LNCaP clone FGC (cell line): ENCODE measurements around the gene POLR3GL.

Experiments
- DNase-seq: peaks from one replicate; pipeline ENCODE4 v3.0.0-alpha.2; 2011; ENCODE audit warnings: low read depth
- H3K4me3 ChIP-seq: 2 replicates; pipeline ENCODE4 v1.5.1; 2011; ENCODE audit warnings: mild to moderate bottlenecking, low read depth, low read length, control low read depth
- TF ChIP-seq, protein P1 (sequence below): IDR thresholded peaks from 2 replicates; pipeline ENCODE4 v1.5.1; 2012; ENCODE audit warnings: mild to moderate bottlenecking; ENCODE audit not compliant: control insufficient read depth, insufficient read depth; ENCODE audit errors: extremely low read depth

The POLR3GL gene

DNA sequence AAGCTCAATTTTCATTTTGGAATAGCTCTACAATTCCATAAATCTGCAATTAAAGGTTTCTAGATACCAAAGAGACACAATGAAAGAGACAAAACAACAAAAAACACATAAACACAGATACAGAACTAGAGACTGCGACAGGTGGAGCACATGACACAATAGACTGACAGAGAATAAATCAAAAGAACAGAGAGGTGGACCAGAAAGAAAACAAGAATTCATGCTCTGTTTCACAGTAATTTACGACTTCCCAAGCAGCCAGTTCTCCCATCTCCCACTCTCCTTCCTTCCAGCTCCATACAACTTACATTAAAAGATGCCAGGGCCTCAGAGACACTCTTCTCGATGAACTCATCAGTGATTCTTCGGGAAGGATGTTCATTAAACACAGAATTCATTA, 22.1 kb upstream of the POLR3GL start:
- TF ChIP-seq, protein P1, sequence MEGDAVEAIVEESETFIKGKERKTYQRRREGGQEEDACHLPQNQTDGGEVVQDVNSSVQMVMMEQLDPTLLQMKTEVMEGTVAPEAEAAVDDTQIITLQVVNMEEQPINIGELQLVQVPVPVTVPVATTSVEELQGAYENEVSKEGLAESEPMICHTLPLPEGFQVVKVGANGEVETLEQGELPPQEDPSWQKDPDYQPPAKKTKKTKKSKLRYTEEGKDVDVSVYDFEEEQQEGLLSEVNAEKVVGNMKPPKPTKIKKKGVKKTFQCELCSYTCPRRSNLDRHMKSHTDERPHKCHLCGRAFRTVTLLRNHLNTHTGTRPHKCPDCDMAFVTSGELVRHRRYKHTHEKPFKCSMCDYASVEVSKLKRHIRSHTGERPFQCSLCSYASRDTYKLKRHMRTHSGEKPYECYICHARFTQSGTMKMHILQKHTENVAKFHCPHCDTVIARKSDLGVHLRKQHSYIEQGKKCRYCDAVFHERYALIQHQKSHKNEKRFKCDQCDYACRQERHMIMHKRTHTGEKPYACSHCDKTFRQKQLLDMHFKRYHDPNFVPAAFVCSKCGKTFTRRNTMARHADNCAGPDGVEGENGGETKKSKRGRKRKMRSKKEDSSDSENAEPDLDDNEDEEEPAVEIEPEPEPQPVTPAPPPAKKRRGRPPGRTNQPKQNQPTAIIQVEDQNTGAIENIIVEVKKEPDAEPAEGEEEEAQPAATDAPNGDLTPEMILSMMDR, result no peak
- no peak overlapping the region for H3K4me3 ChIP-seq
- no peak for DNase-seq

DNA sequence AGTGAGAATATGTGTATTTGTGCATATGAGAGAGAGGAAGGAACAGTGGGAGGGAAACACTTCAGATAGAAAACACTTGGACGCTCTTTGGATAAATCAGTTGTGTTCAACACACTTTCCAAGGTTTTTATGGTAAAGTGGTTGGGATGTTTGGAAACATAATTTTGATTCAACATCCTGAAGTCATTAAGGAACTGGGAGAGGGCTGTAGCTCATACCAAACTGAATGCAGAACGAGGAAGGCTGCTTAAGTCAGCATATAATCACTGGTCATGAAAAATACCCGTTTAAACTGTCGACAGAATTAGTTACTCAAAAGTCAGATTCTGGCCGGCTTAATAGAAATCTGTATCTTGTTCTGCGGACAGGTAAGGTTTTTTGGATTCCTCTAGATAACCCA, 21.6 kb upstream of the POLR3GL start:
- no peak for DNase-seq
- H3K4me3 ChIP-seq, result no peak overlapping the region
- TF ChIP-seq, protein P1, result no peak

DNA sequence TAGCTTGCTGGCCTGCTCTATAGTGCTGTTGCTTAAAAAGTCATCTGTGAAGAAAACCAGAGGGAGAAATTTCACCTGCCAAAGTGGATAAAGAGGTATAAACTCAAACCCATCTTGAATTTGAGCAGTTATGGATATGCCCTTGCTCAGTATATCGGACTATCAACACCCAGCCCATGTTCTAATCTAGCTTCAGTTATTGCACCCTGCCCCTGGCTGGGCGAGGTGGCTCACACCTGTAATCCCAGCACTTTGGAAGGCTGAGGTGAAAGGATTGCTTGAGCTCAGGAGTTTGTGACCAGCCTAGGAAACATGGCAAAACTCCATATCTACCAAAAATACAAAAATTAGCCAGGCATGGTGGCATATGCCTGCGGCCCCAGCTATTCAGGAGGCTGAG, 20.0 kb upstream of the POLR3GL start:
- no peak for DNase-seq
- no peak overlapping the region for H3K4me3 ChIP-seq
- TF ChIP-seq, protein P1, result no peak

DNA sequence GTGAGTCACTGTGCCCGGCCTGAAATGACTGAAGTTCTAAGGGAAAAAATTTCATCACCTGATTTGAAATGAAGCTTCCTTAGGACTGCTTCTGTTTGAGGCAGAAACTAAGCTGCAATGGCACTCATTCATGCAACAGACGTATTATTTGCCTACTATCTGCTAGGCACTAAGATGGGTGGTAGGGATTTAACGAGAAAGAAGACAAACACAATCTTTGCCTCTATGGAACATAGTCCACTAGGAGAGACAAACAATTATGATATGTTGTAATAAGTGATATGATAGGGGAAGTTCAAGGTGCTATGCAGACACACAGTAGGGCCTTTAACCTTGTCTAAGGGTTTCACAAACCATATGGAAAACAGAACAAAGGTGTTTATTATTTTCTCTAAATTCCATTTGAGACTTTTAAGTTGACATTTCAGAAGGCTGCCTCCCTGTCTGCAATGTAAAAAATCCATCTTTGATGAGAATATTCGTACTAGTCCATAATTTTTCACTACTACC, 18.0 kb upstream of the POLR3GL start:
- no peak for DNase-seq
- TF ChIP-seq, protein P1, result no peak
- no peak overlapping the region for H3K4me3 ChIP-seq

DNA sequence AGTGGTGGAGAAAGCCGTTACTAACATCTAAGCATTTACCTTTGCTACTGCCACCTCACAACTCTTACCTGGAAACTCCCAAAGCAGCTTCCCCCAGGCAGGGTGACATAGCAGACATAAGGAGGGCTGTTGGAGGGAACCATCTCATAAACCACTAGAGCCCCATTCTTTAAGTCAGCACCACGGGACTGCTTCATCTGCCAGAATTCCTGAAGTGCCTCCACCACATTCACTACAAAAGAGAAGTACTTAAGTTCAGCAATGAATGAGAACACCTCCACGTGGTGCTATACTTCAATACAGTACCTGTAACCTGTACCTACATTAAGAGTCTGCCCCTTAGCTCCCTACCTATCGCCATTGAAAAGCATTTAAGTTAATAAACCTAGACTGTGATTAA, 16.9 kb upstream of the POLR3GL start:
- H3K4me3 ChIP-seq, result no peak overlapping the region
- TF ChIP-seq, protein P1, result no peak
- no peak for DNase-seq

DNA sequence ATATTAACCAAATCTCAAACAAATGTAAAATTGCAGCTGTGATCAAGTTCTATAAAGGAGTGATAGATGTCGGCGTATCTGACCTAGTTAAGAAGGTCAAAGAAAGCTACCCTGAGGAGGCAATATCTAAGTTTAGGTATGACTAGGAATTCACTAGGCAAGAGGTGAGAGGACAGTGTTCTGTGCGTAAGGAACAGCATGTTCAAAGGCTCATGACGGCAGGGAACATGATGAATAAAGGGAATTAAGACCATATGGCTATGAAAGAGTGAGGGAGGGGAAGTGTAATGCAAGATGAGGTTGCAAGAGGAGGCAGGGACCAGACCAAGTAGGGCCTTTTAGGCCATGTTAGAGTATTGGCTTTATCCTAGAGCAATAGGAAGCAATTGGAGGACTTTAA, 15.3 kb upstream of the POLR3GL start:
- DNase-seq, result no peak
- TF ChIP-seq, protein P1, result no peak
- no peak overlapping the region for H3K4me3 ChIP-seq

DNA sequence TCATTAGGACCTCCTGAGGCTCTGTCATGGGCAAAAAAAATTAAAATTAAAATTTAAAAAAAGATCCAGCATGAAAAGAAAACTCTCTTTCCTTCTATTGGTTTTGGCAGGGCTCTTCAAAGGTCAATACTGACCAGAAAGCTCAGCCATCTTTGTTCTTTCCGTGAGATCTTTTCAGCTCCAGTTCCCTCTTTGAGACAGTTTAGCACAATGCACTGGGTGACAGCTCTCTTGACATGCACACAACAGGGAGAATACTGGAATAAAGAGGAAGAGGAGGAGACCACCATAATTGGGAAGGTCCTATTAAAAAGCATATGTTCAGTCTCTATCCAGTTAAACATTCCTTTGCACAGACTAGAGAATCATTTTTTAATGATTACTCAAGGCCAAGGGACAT, 13.0 kb upstream of the POLR3GL start:
- H3K4me3 ChIP-seq, result no peak overlapping the region
- DNase-seq, result no peak
- TF ChIP-seq, protein P1, result no peak
